ENCODE measurements around the gene IFNGR2.

IFNGR2 gene

DNA sequence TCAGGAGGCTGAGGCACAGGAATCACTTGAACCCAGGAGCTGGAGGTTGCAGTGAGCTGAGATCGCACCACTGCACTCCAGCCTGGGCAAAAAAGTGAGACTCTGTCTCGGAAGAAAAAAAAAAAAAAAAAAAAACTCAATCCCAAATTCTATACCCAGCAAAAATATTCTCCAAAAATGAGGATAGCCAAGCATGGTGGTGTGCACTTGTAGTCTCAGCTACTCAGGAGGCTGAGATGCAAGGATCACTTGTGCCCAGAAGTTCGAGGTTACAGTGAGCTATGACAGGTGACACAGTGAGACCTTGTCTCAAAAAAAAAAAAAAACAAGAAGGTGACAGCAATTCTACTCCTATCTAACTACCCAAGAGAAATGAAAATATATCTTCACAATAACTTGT is 70.1 kb downstream of the IFNGR2 start:
- no peak for TF ChIP-seq GATA3 (IDR thresholded peaks at IDR 0.05; ENCODE audit: low read depth, low read length)
- TF ChIP-seq GATA2 (IDR thresholded peaks at IDR 0.05; ENCODE audit: low read depth, low read length): no peak

DNA sequence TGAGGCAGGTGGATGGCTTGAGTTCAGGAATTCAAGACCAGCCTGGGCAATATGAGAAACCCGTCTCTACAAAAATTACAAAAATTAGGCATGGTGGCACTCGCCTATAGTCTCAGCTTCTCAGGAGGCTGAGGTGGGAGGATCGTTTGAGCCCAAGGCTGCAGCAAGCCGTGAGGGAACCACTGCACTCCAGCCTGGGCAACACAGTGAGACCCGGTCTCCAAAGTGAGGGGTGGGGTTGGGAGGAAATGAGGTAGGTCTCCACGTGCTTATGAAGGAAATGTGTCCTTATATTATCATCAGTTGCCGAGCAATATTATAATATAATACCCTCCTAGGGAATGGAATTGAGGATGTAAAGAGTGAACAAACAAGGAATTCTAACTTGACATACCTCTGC is 73.9 kb downstream of the IFNGR2 start:
- no peak for TF ChIP-seq GATA2 (IDR thresholded peaks at IDR 0.05; ENCODE audit: low read depth, low read length)
- TF ChIP-seq GATA3 (IDR thresholded peaks at IDR 0.05; ENCODE audit: low read depth, low read length): no peak

DNA sequence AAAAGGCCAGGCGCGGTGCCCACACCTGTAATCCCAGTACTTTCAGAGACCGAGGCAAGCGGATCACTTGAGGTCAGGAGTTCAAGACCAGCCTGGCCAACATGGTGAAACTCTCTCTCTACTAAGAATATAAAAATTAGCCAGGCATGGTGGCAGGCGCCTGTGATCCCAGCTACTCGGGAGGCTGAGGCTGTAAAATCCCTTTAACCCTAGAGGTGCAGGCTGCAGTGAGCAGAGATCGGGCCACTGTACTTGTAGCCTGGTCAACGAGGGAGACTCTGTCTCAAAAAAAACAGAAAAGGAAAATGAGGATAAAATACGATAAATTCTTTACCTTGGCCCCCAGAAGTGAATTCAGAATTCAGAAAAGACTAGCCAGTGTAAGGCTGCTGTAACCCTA is 75.0 kb downstream of the IFNGR2 start:
- TF ChIP-seq GATA2 (IDR thresholded peaks at IDR 0.05; ENCODE audit: low read depth, low read length) (no peak), GATA3 (IDR thresholded peaks at IDR 0.05; ENCODE audit: low read depth, low read length) (no peak)

DNA sequence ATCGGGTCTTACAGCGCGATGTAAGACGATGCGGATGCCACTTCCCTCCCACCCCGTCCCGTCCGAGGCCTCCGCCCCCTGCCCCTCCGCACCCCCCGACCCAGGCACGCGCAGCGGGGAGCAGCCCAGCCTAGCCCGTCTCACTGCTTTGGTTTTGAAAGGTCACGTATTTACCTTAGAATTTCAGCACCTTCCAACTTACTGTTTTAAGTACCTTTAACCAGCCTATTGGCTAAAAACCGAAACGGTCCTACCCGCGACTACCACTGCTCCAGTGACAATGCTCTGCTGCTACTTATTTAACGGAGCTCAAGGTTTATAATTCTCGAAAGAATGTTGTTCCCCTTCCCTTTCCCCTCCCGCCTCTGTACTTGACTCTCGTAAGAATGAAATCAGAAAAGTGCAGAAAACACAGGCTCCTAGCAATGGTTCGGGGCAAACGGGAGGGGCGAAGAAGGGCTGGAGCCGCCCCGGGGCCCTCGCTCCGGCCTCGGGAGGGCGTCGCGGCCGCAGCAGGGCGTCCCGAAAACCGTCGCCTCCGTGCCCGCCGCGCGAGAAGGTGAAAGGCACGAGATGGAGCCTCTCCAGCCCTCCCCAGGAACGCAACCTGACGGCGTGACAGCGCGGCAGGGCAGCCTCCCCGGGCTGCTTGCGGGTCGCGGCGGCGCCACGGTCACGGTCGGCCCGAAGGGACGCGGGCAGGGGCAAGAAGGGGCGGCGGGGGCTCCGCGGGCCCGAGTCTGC is 75.9 kb downstream of the IFNGR2 start:
- TF ChIP-seq GATA3 (IDR thresholded peaks at IDR 0.05; ENCODE audit: low read depth, low read length) (no peak), GATA2 (IDR thresholded peaks at IDR 0.05; ENCODE audit: low read depth, low read length) (no peak)

DNA sequence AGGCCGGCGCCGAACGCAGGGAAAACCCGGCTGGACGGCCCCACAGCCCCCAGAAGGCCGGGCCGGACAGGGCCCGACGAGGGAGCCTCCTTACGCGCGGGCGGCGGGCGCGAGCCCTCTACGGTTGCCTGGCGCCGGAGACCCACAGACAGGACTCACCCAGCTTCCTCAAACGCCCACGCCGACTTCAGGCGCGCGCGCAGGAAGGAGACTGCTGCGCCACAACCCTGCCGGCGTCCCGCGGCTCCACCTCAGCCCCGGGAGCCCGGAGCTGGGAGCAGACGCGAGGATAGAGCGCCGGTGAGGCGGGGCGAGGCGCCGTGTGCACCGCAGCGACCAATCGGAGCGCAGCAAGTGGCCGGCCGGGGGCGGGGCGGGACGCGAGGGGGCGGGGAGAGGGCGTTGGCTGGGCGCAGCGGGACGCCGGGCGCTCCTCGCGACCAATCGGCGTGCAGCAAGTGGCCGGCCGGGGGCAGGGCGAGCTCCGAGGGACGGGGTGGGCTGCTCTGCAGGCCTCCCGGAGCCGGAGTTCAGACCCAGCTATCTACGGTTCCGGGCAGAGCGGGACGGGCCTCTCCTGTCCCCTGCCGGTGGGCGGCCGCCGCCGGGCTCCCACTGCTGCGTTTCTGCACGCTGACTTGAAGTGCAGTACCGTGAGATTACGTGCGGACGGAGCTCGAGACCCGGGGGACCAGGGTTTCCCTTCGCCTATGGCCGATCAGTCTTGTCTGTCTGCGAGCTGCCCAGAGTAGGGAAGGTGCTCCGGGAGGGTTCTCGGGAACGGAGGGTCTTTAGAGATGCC is 76.7 kb downstream of the IFNGR2 start, which contains the start of gene TMEM50B:
Gene TMEM50B (minus strand): TSS at position 296 of the 802 bp plus-strand sequence. CDS start 11,089 bp downstream, outside the sequence.
- TF ChIP-seq GATA3 (IDR thresholded peaks at IDR 0.05; ENCODE audit: low read depth, low read length) (no peak), GATA2 (IDR thresholded peaks at IDR 0.05; ENCODE audit: low read depth, low read length) (no peak)

- no peak for TF ChIP-seq GATA3 (IDR thresholded peaks at IDR 0.05; ENCODE audit: low read depth, low read length)
- no peak for TF ChIP-seq GATA2 (IDR thresholded peaks at IDR 0.05; ENCODE audit: low read depth, low read length)
These were observed 77.4 kb downstream of the IFNGR2 start for GRCh38 chr21:33480481-33481103.

DNA sequence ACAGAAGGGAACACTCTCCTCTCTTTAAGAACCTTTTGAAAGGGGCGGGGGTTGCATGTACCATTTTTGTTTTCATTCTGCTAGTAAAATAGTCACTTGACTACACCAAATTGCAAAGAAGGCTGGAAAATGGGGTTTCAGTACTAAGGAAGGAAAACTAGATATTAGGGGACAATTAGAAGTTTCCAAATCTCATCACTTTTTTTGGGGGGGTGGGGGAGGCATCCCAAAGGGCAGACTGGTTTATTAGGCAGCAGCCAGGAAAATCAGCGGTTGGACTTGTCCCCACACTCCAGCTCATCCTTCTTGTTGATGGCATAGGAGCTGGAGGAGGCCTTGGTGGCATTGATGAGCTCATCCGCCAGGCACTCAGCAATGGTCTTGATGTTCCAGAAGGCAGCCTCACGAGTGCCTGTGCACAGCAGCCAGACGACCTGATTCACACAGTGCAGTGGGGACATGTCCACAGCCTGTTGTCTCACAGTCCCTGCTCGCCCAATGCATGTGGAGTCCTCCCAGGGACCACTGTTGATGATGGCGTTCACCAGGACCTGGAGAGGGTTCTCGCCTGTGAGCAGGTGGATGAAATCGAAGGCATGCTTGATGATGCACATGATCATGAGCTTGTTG is 78.2 kb downstream of the IFNGR2 start:
- no peak for TF ChIP-seq GATA2 (IDR thresholded peaks at IDR 0.05; ENCODE audit: low read depth, low read length)
- TF ChIP-seq GATA3 (IDR thresholded peaks at IDR 0.05; ENCODE audit: low read depth, low read length): no peak
